GM23248 (cell line): ENCODE measurements around the gene BMPR1B. TPM values are rescaled to one million over a fixed set of nuclear protein-coding genes. Genes with fewer than 3 reads are reported as not detected.
A peak's percentile ranks its signal among the peaks of the same experiment; 100 is the strongest.

Source experiments
- DNase-seq: peaks from one replicate; pipeline ENCODE4 v3.0.0-alpha.2; 2015
- H2AFZ ChIP-seq: fragments of 200-600 bp; sonication (generic); 2 replicates; pipeline ENCODE4 v1.6.1; 2016; ENCODE audit warnings: antibody characterized with exemption
- H3F3A ChIP-seq: fragments of 200-600 bp; sonication (generic); 2 replicates; pipeline ENCODE4 v1.6.1; 2016; ENCODE audit warnings: mild to moderate bottlenecking, antibody characterized with exemption, mixed run types; ENCODE audit not compliant: insufficient read depth
- H3K27ac ChIP-seq: fragments of 200-600 bp; sonication (generic); 2 replicates; pipeline ENCODE4 v1.5.1; 2016; ENCODE audit warnings: mild to moderate bottlenecking
- H3K27me3 ChIP-seq: fragments of 200-600 bp; sonication (generic); replicated peaks from 2 replicates; pipeline ENCODE4 v1.6.1; 2016; ENCODE audit warnings: mild to moderate bottlenecking; ENCODE audit not compliant: insufficient read depth
- H3K36me3 ChIP-seq: fragments of 200-600 bp; sonication (generic); 2 replicates; pipeline ENCODE4 v1.6.1; 2016; ENCODE audit warnings: low read depth, mild to moderate bottlenecking
- H3K4me1 ChIP-seq: fragments of 200-600 bp; sonication (generic); 2 replicates; pipeline ENCODE4 v1.6.1; 2016; ENCODE audit warnings: mild to moderate bottlenecking; ENCODE audit not compliant: insufficient read depth
- H3K4me2 ChIP-seq: fragments of 200-600 bp; sonication (generic); one replicate; pipeline ENCODE4 v1.6.1; 2016; ENCODE audit warnings: mild to moderate bottlenecking; ENCODE audit not compliant: unreplicated experiment
- H3K4me3 ChIP-seq: fragments of 200-600 bp; sonication (generic); 2 replicates; pipeline ENCODE4 v1.5.1; 2016; ENCODE audit warnings: mild to moderate bottlenecking
- H3K79me2 ChIP-seq: fragments of 200-600 bp; sonication (generic); 2 replicates; pipeline ENCODE4 v1.6.1; 2016; ENCODE audit warnings: mild to moderate bottlenecking; ENCODE audit not compliant: insufficient read depth
- H3K9ac ChIP-seq: fragments of 200-600 bp; sonication (generic); 2 replicates; pipeline ENCODE4 v1.6.1; 2016; ENCODE audit warnings: mild to moderate bottlenecking
- H3K9me2 ChIP-seq: fragments of 200-600 bp; sonication (generic); 2 replicates; pipeline ENCODE4 v1.6.1; 2016; ENCODE audit warnings: mixed run types, mild to moderate bottlenecking, moderate library complexity; ENCODE audit not compliant: insufficient read depth
- H3K9me3 ChIP-seq: fragments of 200-600 bp; sonication (generic); one replicate; pipeline ENCODE4 v1.6.1; 2017; ENCODE audit warnings: low read depth
- H4K20me1 ChIP-seq: fragments of 200-600 bp; sonication (generic); 2 replicates; pipeline ENCODE4 v1.6.0; 2016; ENCODE audit not compliant: insufficient read depth
- EZH2 ChIP-seq: fragments of 200-600 bp; sonication (generic); IDR thresholded peaks from 2 replicates; pipeline ENCODE4 v1.6.1; 2018; ENCODE audit warnings: antibody characterized with exemption, mild to moderate bottlenecking; ENCODE audit not compliant: insufficient read depth, poor library complexity, severe bottlenecking
- EZH2phosphoT487 ChIP-seq: fragments of 200-600 bp; sonication (generic); IDR thresholded peaks from 2 replicates; pipeline ENCODE4 v1.6.1; 2018; ENCODE audit warnings: antibody characterized with exemption, moderate library complexity, mild to moderate bottlenecking, low read depth; ENCODE audit not compliant: insufficient read depth
- WGBS, 2 experiments: methylation state at CpG; one replicate each; pipeline ENCODE4 v1.1.6; 2015 to 2017; ENCODE audit warnings: low lambda C conversion rate in 2 of 2, low coverage in 1 of 2; ENCODE audit errors: missing lambda C conversion rate in 2 of 2; 5-methylcytosine and 5-hydroxymethylcytosine counted together
- in situ Hi-C: fragments of 300-500 bp; cut with MboI; formaldehyde crosslinking; loops from 2 replicates; pipeline ENCODE4 v1.15.0; 2020
- polyA plus RNA-seq: library from polyadenylated mRNA; unstranded; fragments of >200 nt; fragmentation: Nextera tagmentation; extraction: Ambion mirVana; gene quantifications from 2 replicates; pipeline ENCODE4 v1.2.1, GENCODE V29; 2016
- total RNA-seq: library from RNA; depleted of rRNA; stranded (reverse); fragments of >200 nt; shearing (Covaris generic); gene quantifications from 2 replicates; pipeline ENCODE4 v1.2.3, GENCODE V29; 2014

The BMPR1B gene
- total and polyA plus RNA-seq, 2 experiments from 2014 or later = 0.60 to 0.76 TPM

DNA sequence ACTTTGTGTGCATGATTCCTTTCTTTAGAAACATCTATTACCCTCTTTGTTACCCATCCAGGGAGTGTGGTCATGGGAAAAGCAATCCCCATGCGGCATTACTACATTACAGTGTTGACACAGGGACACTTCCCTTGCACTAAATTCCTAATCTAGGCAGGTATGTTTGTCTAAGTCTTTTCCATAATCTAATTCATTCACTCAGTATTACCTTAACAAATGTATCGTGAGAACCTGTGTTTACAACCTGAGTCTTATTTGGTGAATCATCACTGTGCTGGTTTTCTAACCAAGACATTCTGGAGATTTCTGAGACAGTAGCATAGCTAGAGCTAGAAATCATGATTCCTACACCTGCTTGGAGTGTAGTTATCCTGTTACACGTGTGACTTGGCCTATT, 326.8 kb downstream of the BMPR1B start:
- Histone ChIP-seq H2AFZ (no peak overlapping the region), H3K4me1 (0 out of 2 replicates have a peak, but pooled peaks cover 6% of the 10 kb centered on the region), H3K4me3 (no peak overlapping the region), H3K27ac (no peak overlapping the region), H3K9me2 (no peaks in the 10 kb centered on the region; the same call in 1 of the 2 replicates), H3K79me2 (no peaks in the 10 kb centered on the region), H3K9me3 (no peaks in the 10 kb centered on the region), H3F3A (0 out of 2 replicates have a peak, but pooled peaks cover 5% of the 10 kb centered on the region), H3K36me3 (no peaks in the 10 kb centered on the region), H3K4me2 (no peak overlapping the region), H3K27me3 (no peaks in the 10 kb centered on the region), H3K9ac (no peak overlapping the region), H4K20me1 (no peaks in the 10 kb centered on the region)
- no peak for DNase-seq
- in situ Hi-C loops = loop anchor here (10.0 kb wide), 1 partner anchor 460 kb away; no protein-coding TSS in a partner anchor
- WGBS, 2 experiments = 80 to 82% methylated on average over 3 of the region's 3 CpGs
- no peak for TF ChIP-seq EZH2phosphoT487
- TF ChIP-seq EZH2 = no peak

- in situ Hi-C loops = loop anchor here (10.0 kb wide), 1 partner anchor 460 kb away; no protein-coding TSS in a partner anchor
- H3K27ac ChIP-seq = no peak overlapping the region
- H3K27me3 ChIP-seq = no peaks in the 10 kb centered on the region
- H2AFZ ChIP-seq = no peak overlapping the region
- no peak overlapping the region for H3K4me3 ChIP-seq
- H3F3A ChIP-seq = 0 out of 2 replicates have a peak, but pooled peaks cover 5% of the 10 kb centered on the region
- 77 to 78% methylated on average over 7 of the region's 7 CpGs for WGBS, 2 experiments
- DNase-seq = no peak
- H3K36me3 ChIP-seq = no peaks in the 10 kb centered on the region
- H3K9me3 ChIP-seq = no peaks in the 10 kb centered on the region
- TF ChIP-seq EZH2 (no peak), EZH2phosphoT487 (no peak)
- H3K79me2 ChIP-seq = no peaks in the 10 kb centered on the region
- H4K20me1 ChIP-seq = no peaks in the 10 kb centered on the region
- H3K4me1 ChIP-seq = 0 out of 2 replicates have a peak, but pooled peaks cover 6% of the 10 kb centered on the region
- H3K9me2 ChIP-seq = no peaks in the 10 kb centered on the region; the same call in 1 of the 2 replicates
- no peak overlapping the region for H3K4me2 ChIP-seq
- H3K9ac ChIP-seq = no peak overlapping the region
Measured at GRCh38 chr4:95085124-95085833, 327.5 kb downstream of the BMPR1B start.

- DNase-seq = peak; percentile 3
- 41 to 43% methylated on average over 1 of the region's 1 CpG for WGBS, 2 experiments
- no peak overlapping the region for H3K27ac ChIP-seq
- H3K4me1 ChIP-seq = 0 out of 2 replicates have a peak, but pooled peaks cover 6% of the 10 kb centered on the region
- no peaks in the 10 kb centered on the region for H3K27me3 ChIP-seq
- H3K9ac ChIP-seq = no peak overlapping the region
- no peaks in the 10 kb centered on the region; the same call in 1 of the 2 replicates for H3K9me2 ChIP-seq
- H3F3A ChIP-seq = 0 out of 2 replicates have a peak, but pooled peaks cover 5% of the 10 kb centered on the region
- H4K20me1 ChIP-seq = no peaks in the 10 kb centered on the region
- no peak overlapping the region for H3K4me3 ChIP-seq
- in situ Hi-C loops = loop anchor here (10.0 kb wide), 1 partner anchor 462 kb away; no protein-coding TSS in a partner anchor
- no peak overlapping the region for H2AFZ ChIP-seq
- no peak overlapping the region for H3K4me2 ChIP-seq
- no peaks in the 10 kb centered on the region for H3K36me3 ChIP-seq
- no peak for TF ChIP-seq EZH2
- TF ChIP-seq EZH2phosphoT487 = no peak
- H3K9me3 ChIP-seq = no peaks in the 10 kb centered on the region
- no peaks in the 10 kb centered on the region for H3K79me2 ChIP-seq
Measured at GRCh38 chr4:95086551-95086950, 328.8 kb downstream of the BMPR1B start.

DNA sequence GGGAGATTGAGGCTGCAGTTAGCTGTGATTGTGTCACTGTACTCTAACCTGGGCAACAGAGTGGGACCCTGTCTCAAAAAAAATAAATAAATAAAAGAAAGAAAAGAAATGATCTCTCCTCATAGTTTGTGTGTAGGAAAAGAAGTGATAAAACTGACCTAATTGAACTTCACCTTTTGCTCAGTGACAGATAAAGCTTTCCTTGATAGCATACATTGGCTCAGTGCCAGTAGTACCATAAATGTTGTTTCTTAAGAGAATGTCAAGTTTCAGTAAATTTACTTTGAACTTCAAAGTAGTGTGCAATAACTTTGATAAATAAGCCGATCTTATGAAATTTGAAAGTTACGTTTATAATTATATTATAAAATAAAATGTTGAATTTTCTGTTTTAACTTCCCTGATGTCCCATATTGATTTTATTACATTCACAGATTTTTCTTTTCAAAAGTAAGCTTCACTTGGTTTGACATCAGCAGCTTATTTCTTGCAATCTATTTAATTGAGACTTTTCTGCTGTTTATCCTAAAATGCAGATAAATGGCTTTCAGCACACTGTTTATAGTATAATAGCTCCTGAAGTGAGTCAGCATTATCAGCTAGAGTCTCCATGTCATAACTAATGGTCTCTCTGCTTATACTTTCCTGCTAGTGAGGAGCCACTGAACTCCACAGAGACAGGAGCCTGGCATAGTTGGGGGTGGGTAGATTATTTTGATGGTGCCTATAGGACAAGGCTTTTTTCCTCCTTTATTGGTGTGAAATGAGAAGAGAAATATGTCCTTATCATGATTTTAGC, 330.1 kb downstream of the BMPR1B start:
- peak; percentile 32 for DNase-seq
- H2AFZ ChIP-seq = peak overlapping the region; percentile 31; the same call in 1 of the 2 replicates
- H3K9me2 ChIP-seq = no peaks in the 10 kb centered on the region; the same call in 1 of the 2 replicates
- H3K4me2 ChIP-seq = no peak overlapping the region
- 94 to 95% methylated on average over 2 of the region's 2 CpGs for WGBS, 2 experiments
- H3K36me3 ChIP-seq = no peaks in the 10 kb centered on the region
- H3K27ac ChIP-seq = no peak overlapping the region
- 0 out of 2 replicates have a peak, but pooled peaks cover 5% of the 10 kb centered on the region for H3F3A ChIP-seq
- TF ChIP-seq EZH2 (no peak), EZH2phosphoT487 (no peak)
- no peak overlapping the region for H3K4me3 ChIP-seq
- H3K4me1 ChIP-seq = 0 out of 2 replicates have a peak, but pooled peaks cover 6% of the 10 kb centered on the region
- no peak overlapping the region for H3K9ac ChIP-seq
- H4K20me1 ChIP-seq = no peaks in the 10 kb centered on the region
- H3K79me2 ChIP-seq = no peaks in the 10 kb centered on the region
- in situ Hi-C loops = loop anchor here (10.0 kb wide), 1 partner anchor 463 kb away; no protein-coding TSS in a partner anchor
- H3K9me3 ChIP-seq = no peaks in the 10 kb centered on the region
- no peaks in the 10 kb centered on the region for H3K27me3 ChIP-seq
